NB4 (cell line): ENCODE measurements around the gene TRPV3.
"Not testable (repeated sequence)": the region's sequence is repeated elsewhere in the genome, so short reads cannot be mapped to it uniquely, and the experiment has no call there.

ENCODE experiments used
- DNase-seq: peaks from one replicate; pipeline ENCODE4 v3.0.0; 2010; ENCODE audit warnings: low read depth
- H3K4me3 ChIP-seq: one replicate; pipeline ENCODE4 v1.5.1; 2011; ENCODE audit warnings: mild to moderate bottlenecking, low read depth, low read length, moderate library complexity
- CTCF ChIP-seq: IDR thresholded peaks from one replicate; pipeline ENCODE4 v1.5.1; 2012; ENCODE audit warnings: low read depth, low read length
- MAX ChIP-seq: IDR thresholded peaks from 2 replicates; pipeline ENCODE4 v1.6.1; 2011; ENCODE audit warnings: low read depth, low read length
- MYC ChIP-seq: IDR thresholded peaks from 2 replicates; pipeline ENCODE4 v1.6.1; 2011; ENCODE audit warnings: low read depth, low read length
- POLR2A ChIP-seq: IDR thresholded peaks from 2 replicates; pipeline ENCODE4 v1.6.1; 2011; ENCODE audit warnings: mild to moderate bottlenecking; ENCODE audit not compliant: insufficient read length; ENCODE audit errors: extremely low read depth

Gene TRPV3

GRCh38 chr17:3471599-3471998 is 86.0 kb downstream of the TRPV3 start, which contains the start of gene SPATA22:
TSS of gene SPATA22 (minus strand) at chr17:3471819. CDS start at chr17:3469325, 2,494 bp downstream.
- H3K4me3 ChIP-seq, result no peak within 1 kb of the TSS
- DNase-seq, result no peak
- no peak for TF ChIP-seq MAX

- no peak for DNase-seq
- no peak overlapping the region for H3K4me3 ChIP-seq
- TF ChIP-seq CTCF, result no peak
- TF ChIP-seq POLR2A, result no peak
- no peak for TF ChIP-seq MAX
- TF ChIP-seq MYC, result no peak
These were observed 88.1 kb downstream of the TRPV3 start for GRCh38 chr17:3469529-3469928.

GRCh38 chr17:3466355-3466754 is 91.3 kb downstream of the TRPV3 start:
- not testable (repeated sequence) for H3K4me3 ChIP-seq, DNase-seq
